Neuronal stem cell (in vitro differentiated cells): Measurements from ENCODE around the gene NETO2.

ENCODE experiments used
- DNase-seq: peaks from one replicate; pipeline ENCODE4 v3.0.0-alpha.2; 2013; ENCODE audit warnings: low spot score
- H2AFZ ChIP-seq: one replicate; pipeline ENCODE4 v1.6.1; 2013; ENCODE audit warnings: mild to moderate bottlenecking, low read length, inconsistent platforms
- H2AK5ac ChIP-seq: 2 replicates; pipeline ENCODE4 v1.6.1; 2013; ENCODE audit warnings: low read depth, mild to moderate bottlenecking, inconsistent platforms, low read length, moderate library complexity, mixed read lengths
- H2BK120ac ChIP-seq: 2 replicates; pipeline ENCODE4 v1.6.1; 2013; ENCODE audit warnings: low read depth, mild to moderate bottlenecking, inconsistent platforms, low read length, moderate library complexity, mixed read lengths
- H2BK12ac ChIP-seq: one replicate; pipeline ENCODE4 v1.6.1; 2013; ENCODE audit warnings: low read length, inconsistent platforms
- H2BK15ac ChIP-seq: 2 replicates; pipeline ENCODE4 v1.6.1; 2013; ENCODE audit warnings: mild to moderate bottlenecking, low read length, inconsistent platforms, mixed read lengths
- H2BK5ac ChIP-seq: one replicate; pipeline ENCODE4 v1.6.1; 2013; ENCODE audit warnings: inconsistent platforms, mild to moderate bottlenecking, low read length, moderate library complexity
- H3K14ac ChIP-seq: one replicate; pipeline ENCODE4 v1.6.1; 2013; ENCODE audit warnings: low read length, inconsistent platforms
- H3K18ac ChIP-seq: 2 replicates; pipeline ENCODE4 v1.6.1; 2013; ENCODE audit warnings: low read length, inconsistent platforms
- H3K23ac ChIP-seq: 2 replicates; pipeline ENCODE4 v1.6.1; 2013; ENCODE audit warnings: low read depth, mild to moderate bottlenecking, mixed read lengths, low read length, inconsistent platforms; ENCODE audit not compliant: poor library complexity
- H3K27ac ChIP-seq: replicated peaks from 3 replicates; pipeline ENCODE4 v1.5.1; 2013; ENCODE audit warnings: low read length, inconsistent platforms
- H3K27me3 ChIP-seq, 3 experiments: 2 replicates each; pipeline ENCODE4 v1.6.1; 2013; ENCODE audit warnings: low read length in 3 of 3, mild to moderate bottlenecking in 2 of 3, inconsistent platforms in 1 of 3, low read depth in 1 of 3, mixed read lengths in 1 of 3, moderate library complexity in 1 of 3; ENCODE audit not compliant: control insufficient read depth in 3 of 3, insufficient read depth in 3 of 3
- H3K36me3 ChIP-seq, 2 donors: replicated peaks in 1 of 2; 2 replicates each; pipeline ENCODE4 v1.6.1; 2013; ENCODE audit warnings: low read length in 2 of 2; ENCODE audit not compliant: control insufficient read depth in 2 of 2, insufficient read depth in 2 of 2
- H3K4ac ChIP-seq: 2 replicates; pipeline ENCODE4 v1.6.1; 2013; ENCODE audit warnings: inconsistent platforms, mild to moderate bottlenecking, low read length, moderate library complexity
- H3K4me1 ChIP-seq, 2 donors: 1 replicate in 1 of 2; 2 replicates in 1 of 2; pipeline ENCODE4 v1.6.1; 2013; ENCODE audit warnings: low read length in 2 of 2, low read depth in 1 of 2; ENCODE audit not compliant: control insufficient read depth in 2 of 2, insufficient read depth in 1 of 2
- H3K4me2 ChIP-seq: one replicate; pipeline ENCODE4 v1.6.1; 2013; ENCODE audit warnings: mild to moderate bottlenecking, low read length, inconsistent platforms; ENCODE audit not compliant: insufficient read depth, poor library complexity, severe bottlenecking
- H3K4me3 ChIP-seq, 2 donors: 2 replicates each; pipeline ENCODE4 v1.5.1; 2013; ENCODE audit warnings: low read length in 2 of 2, mild to moderate bottlenecking in 2 of 2, inconsistent platforms in 1 of 2, moderate library complexity in 1 of 2
- H3K79me1 ChIP-seq: one replicate; pipeline ENCODE4 v1.6.1; 2013; ENCODE audit warnings: low read depth, mild to moderate bottlenecking, inconsistent platforms, low read length, moderate library complexity
- H3K9ac ChIP-seq: one replicate; pipeline ENCODE4 v1.6.1; 2013; ENCODE audit warnings: mild to moderate bottlenecking, low read depth, low read length, inconsistent platforms; ENCODE audit not compliant: poor library complexity
- H3K9me3 ChIP-seq, 2 donors: replicated peaks in 1 of 2; 2 replicates each; pipeline versions ENCODE3 to v1.6.1; 2013; ENCODE audit warnings: low read length in 2 of 2, mild to moderate bottlenecking in 2 of 2, inconsistent platforms in 1 of 2, low read depth in 1 of 2, mixed read lengths in 1 of 2, moderate library complexity in 1 of 2; ENCODE audit not compliant: control insufficient read depth in 2 of 2, insufficient read depth in 1 of 2
- H4K8ac ChIP-seq: one replicate; pipeline ENCODE4 v1.6.1; 2013; ENCODE audit warnings: low read depth, mild to moderate bottlenecking, inconsistent platforms, low read length, moderate library complexity
- H4K91ac ChIP-seq: one replicate; pipeline ENCODE4 v1.6.1; 2013; ENCODE audit warnings: low read length, low read depth, mild to moderate bottlenecking, inconsistent platforms; ENCODE audit not compliant: poor library complexity
- WGBS, 2 donors: extraction: QIAGEN DNeasy Blood & Tissue Kit; methylation state at CpG; one replicate each; pipeline ENCODE4 v1.1.7; 2013; ENCODE audit warnings: missing lambda C conversion rate in 2 of 2, mixed read lengths in 1 of 2; ENCODE audit not compliant: insufficient read length in 2 of 2, insufficient replicate concordance in 1 of 2; ENCODE audit errors: extremely low coverage in 2 of 2; 5-methylcytosine and 5-hydroxymethylcytosine counted together

NETO2 gene

DNA sequence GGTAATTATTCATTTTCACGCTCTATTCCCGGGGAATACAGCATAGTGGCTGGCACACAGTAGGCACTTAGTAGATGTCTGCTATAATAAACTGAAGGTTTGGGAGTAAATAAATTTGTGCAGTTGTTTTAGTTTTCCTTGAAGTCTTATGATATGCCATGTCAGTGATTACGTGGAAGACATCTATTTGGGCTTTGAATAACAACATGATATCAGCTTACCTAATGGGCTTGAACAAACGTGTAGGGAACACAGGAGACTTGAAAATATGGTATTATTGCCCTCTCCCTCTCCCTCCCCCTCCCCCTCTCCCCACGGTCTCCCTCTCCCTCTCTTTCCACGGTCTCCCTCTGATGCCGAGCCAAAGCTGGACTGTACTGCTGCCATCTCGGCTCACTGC lies 36.3 kb upstream of the NETO2 start:
- no peak overlapping the region for H3K4me3 ChIP-seq
- no peak overlapping the region for H2BK5ac ChIP-seq
- no peak overlapping the region for H3K4me2 ChIP-seq
- no CpG with 5 or more reads among the region's 8 CpGs for WGBS, 2 donors
- H3K18ac ChIP-seq: no peak overlapping the region
- no peak overlapping the region for H3K23ac ChIP-seq
- no peak overlapping the region for H3K9ac ChIP-seq
- H3K79me1 ChIP-seq: no peaks in the 10 kb centered on the region
- no peak overlapping the region for H4K8ac ChIP-seq
- H3K4me1 ChIP-seq: no peaks in the 10 kb centered on the region
- H3K27ac ChIP-seq: no peak overlapping the region
- H2BK15ac ChIP-seq: no peak overlapping the region
- DNase-seq: no peak
- no peak overlapping the region for H4K91ac ChIP-seq
- no peak overlapping the region for H3K14ac ChIP-seq
- no peak overlapping the region for H2AK5ac ChIP-seq
- no peak overlapping the region for H2AFZ ChIP-seq
- no peaks in the 10 kb centered on the region for H3K36me3 ChIP-seq
- H3K4ac ChIP-seq: no peak overlapping the region
- no peak overlapping the region for H2BK120ac ChIP-seq
- no peaks in the 10 kb centered on the region for H3K9me3 ChIP-seq
- no peaks in the 10 kb centered on the region for H3K27me3 ChIP-seq
- H2BK12ac ChIP-seq: no peak overlapping the region

DNA sequence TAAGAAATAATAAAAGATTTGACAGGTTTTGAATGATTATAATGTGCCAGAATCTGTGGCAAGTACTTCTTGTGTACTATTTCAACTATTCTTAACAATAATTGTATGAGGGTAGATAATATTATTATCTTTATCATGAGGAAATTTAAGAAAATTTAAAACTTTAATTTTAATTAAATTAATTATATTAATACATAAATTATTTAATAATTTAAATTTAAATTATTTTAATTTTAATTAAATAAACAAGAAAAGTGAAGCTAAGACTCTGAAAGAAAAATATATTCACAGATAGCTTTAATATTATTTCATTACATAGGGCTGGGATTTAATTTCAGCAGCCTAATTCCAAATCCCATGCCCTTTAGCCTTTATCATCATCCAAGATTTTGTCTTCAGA lies 31.4 kb upstream of the NETO2 start:
- Histone ChIP-seq H2BK5ac (no peak overlapping the region), H3K23ac (no peak overlapping the region), H3K4me1 (no peaks in the 10 kb centered on the region), H3K36me3 (no peaks in the 10 kb centered on the region), H2BK12ac (no peak overlapping the region), H4K8ac (no peak overlapping the region), H3K4me2 (no peak overlapping the region), H2BK15ac (no peak overlapping the region), H3K18ac (no peak overlapping the region), H3K4me3 (no peak overlapping the region), H3K9ac (no peak overlapping the region), H2AK5ac (no peak overlapping the region), H3K4ac (no peak overlapping the region), H2AFZ (no peak overlapping the region), H4K91ac (no peak overlapping the region), H3K79me1 (no peaks in the 10 kb centered on the region), H3K9me3 (no peaks in the 10 kb centered on the region), H3K14ac (no peak overlapping the region), H3K27ac (no peak overlapping the region), H3K27me3 (no peaks in the 10 kb centered on the region), H2BK120ac (no peak overlapping the region)
- no peak for DNase-seq

DNA sequence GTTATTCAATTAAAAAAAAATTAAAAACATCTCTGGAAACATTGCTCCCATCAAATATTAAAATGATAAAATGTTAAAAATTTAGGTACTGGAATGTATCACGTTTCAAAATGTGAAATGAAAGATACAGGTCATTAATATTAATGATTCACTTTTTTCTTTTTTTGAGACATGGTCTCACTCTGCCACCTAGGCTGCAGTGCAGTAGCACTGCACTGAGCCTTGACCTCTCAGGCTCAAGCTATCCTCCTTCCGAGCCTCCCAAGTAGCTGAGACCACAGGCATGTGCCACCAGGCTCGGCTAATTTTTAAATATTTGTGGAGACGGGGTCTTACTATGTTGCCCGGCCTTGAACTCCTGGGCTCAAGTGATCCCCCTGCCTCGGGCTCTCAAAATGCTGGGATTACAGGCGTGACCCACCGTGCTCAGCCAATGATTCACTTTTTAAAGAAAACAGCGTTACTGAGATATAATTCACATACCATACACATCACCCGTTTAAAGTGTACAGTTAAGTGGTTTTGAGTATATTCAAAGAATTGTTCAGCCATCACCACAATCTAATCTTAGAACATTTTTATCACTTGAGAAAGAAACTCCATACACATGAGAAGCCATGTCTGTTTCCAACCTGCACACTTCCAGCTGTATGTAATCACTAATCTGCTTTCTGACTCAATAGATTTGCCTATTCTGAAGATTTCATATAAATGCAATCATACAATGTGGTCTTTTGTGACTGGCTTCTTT lies 19.1 kb upstream of the NETO2 start:
- Histone ChIP-seq H4K8ac (no peak overlapping the region), H3K23ac (no peak overlapping the region), H2BK12ac (no peak overlapping the region), H2BK5ac (no peak overlapping the region), H3K14ac (no peak overlapping the region), H4K91ac (no peak overlapping the region), H3K36me3 (peaks cover 0 to 9% of the 10 kb centered on the region in 2 donors), H3K9ac (no peak overlapping the region), H3K27ac (no peak overlapping the region), H2BK120ac (no peak overlapping the region), H2AFZ (no peak overlapping the region), H3K18ac (no peak overlapping the region), H3K4me3 (no peak overlapping the region), H3K4me2 (no peak overlapping the region), H3K9me3 (no peaks in the 10 kb centered on the region), H2AK5ac (no peak overlapping the region), H3K27me3 (no peaks in the 10 kb centered on the region), H3K4ac (no peak overlapping the region), H3K4me1 (no peaks in the 10 kb centered on the region), H3K79me1 (no peaks in the 10 kb centered on the region), H2BK15ac (no peak overlapping the region)
- WGBS, 2 donors: no CpG with 5 or more reads among the region's 10 CpGs
- DNase-seq: no peak

GRCh38 chr16:47161464-47161863 lies 17.7 kb upstream of the NETO2 start:
- Histone ChIP-seq H3K4ac (no peak overlapping the region), H3K14ac (no peak overlapping the region), H3K4me3 (no peak overlapping the region), H3K18ac (no peak overlapping the region), H4K91ac (no peak overlapping the region), H3K27me3 (no peaks in the 10 kb centered on the region), H2AK5ac (no peak overlapping the region), H2BK15ac (no peak overlapping the region), H3K27ac (no peak overlapping the region), H4K8ac (no peak overlapping the region), H3K9ac (no peak overlapping the region), H2BK12ac (no peak overlapping the region), H3K4me2 (no peak overlapping the region), H3K23ac (no peak overlapping the region), H3K9me3 (no peaks in the 10 kb centered on the region), H3K4me1 (no peaks in the 10 kb centered on the region), H2BK120ac (no peak overlapping the region), H2BK5ac (no peak overlapping the region), H3K79me1 (no peaks in the 10 kb centered on the region), H2AFZ (no peak overlapping the region), H3K36me3 (peaks cover 0 to 11% of the 10 kb centered on the region in 2 donors)
- no peak for DNase-seq
- no CpG with 5 or more reads among the region's 4 CpGs for WGBS, 2 donors
